ENCODE results near the gene SMIM44.

The SMIM44 gene

DNA sequence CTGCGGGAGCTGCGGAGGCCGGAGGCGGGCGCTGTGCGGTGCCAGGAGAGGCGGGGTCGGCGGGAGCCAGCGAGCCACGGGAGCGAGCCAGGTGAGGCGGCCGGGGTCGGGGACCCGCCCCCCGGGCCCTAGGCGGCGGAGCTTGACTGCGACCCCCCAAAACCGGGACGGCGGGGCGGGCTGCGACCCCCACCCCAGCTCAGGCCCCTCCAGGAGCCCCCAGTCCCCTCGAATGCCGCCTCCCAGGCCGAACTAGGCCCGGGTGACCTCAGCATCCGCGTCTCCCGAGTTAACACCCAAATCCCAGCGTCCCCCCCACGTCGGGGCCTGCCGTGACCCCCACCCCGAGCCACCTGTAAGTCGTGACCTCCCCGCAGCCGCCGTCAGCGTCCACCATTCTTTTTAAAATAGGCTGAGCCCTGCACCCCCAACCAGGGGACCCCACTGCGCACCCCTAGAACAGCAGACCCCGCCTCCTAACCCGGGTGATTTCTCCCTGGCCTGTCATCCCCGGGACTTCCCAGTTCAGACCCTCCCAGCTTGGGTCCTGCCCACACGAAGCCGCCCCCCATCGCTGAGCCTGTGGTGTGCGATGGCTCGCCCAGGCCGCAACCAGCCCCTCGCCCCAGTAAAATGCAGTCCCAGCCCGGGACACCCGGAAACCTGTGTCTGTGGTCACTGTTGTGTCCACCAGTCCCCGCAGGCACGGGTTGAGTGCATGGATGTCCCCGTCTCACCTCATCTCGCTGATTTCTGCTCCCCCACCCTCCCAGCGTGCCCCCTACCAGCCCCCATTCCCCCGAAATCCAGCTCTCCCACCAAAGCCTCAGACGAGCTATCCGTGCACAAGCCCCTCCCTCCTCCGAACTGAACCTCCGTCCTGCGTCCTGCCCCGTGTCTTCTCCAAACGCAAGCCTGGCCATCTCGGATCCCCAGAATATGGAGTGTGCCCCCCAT lies 23.4 kb upstream of the SMIM44 start:
- Histone ChIP-seq H3K4me1 (ENCODE audit: insufficient read depth, poor library complexity, severe bottlenecking) (peaks cover 19% of the 10 kb centered on the region), H3K9me3 (ENCODE audit: severe bottlenecking) (no peaks in the 10 kb centered on the region), H3K36me3 (ENCODE audit: low read depth) (peaks cover 33% of the 10 kb centered on the region), H3K27ac (ENCODE audit: poor library complexity, severe bottlenecking) (peak overlapping the region; percentile 74), H3K4me3 (ENCODE audit: severe bottlenecking) (peak overlapping the region; percentile 98), H3K27me3 (ENCODE audit: insufficient read depth, poor library complexity, severe bottlenecking) (no peaks in the 10 kb centered on the region)
- TF ChIP-seq, protein P1, sequence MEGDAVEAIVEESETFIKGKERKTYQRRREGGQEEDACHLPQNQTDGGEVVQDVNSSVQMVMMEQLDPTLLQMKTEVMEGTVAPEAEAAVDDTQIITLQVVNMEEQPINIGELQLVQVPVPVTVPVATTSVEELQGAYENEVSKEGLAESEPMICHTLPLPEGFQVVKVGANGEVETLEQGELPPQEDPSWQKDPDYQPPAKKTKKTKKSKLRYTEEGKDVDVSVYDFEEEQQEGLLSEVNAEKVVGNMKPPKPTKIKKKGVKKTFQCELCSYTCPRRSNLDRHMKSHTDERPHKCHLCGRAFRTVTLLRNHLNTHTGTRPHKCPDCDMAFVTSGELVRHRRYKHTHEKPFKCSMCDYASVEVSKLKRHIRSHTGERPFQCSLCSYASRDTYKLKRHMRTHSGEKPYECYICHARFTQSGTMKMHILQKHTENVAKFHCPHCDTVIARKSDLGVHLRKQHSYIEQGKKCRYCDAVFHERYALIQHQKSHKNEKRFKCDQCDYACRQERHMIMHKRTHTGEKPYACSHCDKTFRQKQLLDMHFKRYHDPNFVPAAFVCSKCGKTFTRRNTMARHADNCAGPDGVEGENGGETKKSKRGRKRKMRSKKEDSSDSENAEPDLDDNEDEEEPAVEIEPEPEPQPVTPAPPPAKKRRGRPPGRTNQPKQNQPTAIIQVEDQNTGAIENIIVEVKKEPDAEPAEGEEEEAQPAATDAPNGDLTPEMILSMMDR (IDR thresholded peaks at IDR 0.05; ENCODE audit: poor library complexity, severe bottlenecking): no peak
- DNase-seq (ENCODE audit: low spot score) (peak; percentile 47), ATAC-seq (ENCODE audit: low read depth) (0 out of 3 replicates have a peak, but pooled peaks have one; percentile 11)

DNA sequence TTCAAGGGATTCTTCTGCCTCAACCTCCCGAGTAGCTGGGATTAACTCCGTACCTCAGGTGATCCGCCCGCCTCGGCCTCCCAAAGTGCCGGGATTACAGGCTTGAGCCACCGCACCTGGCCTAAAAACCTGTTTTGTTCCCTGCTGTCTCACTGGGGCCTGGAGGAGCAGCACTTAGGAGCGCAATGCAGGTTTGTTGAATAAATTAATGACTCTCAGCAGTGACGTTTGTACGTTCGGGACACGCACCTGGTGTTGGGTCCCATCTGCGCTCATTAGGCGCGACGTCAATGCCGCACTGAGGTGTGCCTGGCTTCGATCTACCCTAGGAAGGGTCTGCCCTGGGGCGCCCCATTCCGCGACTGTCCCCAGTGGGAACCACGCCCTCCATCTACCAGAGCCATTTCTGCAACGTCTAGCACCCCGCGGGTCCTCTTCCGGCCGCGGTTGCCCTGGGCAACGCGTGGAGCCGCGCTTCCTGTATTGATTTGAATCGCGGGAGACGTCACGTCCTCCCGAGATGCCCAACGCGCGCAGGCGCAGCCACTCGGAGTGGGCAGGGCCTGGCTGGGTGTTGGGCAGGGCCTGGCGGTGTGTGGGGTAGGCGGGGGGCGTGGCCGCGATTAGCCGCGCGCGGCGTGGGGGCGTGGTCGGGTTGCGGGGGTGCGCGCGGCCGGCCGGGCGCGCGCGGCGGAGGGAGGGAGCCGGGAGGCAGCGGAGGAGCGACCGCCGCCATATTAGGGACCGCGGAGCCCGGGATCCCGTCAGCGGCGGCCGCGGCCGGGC lies 22.6 kb upstream of the SMIM44 start, which contains the start of gene FZR1:
TSS of gene FZR1 (plus strand) at position 714 of the 786 bp plus-strand sequence. CDS start 16,679 bp downstream, outside the sequence.
- H3K4me3 ChIP-seq (ENCODE audit: severe bottlenecking): peak within 1 kb of the TSS; percentile 98
- no peaks in the 10 kb centered on the region for H3K9me3 ChIP-seq (ENCODE audit: severe bottlenecking)
- ATAC-seq (ENCODE audit: low read depth) (peak; percentile 81), DNase-seq (ENCODE audit: low spot score) (peak; percentile 96)
- no peaks in the 10 kb centered on the region for H3K27me3 ChIP-seq (ENCODE audit: insufficient read depth, poor library complexity, severe bottlenecking)
- H3K27ac ChIP-seq (ENCODE audit: poor library complexity, severe bottlenecking): peak within 1 kb of the TSS; percentile 74
- peaks cover 28% of the 10 kb centered on the region for H3K36me3 ChIP-seq (ENCODE audit: low read depth)
- peaks cover 19% of the 10 kb centered on the region for H3K4me1 ChIP-seq (ENCODE audit: insufficient read depth, poor library complexity, severe bottlenecking)
- TF ChIP-seq, protein P1 (IDR thresholded peaks at IDR 0.05; ENCODE audit: poor library complexity, severe bottlenecking): no peak

DNA sequence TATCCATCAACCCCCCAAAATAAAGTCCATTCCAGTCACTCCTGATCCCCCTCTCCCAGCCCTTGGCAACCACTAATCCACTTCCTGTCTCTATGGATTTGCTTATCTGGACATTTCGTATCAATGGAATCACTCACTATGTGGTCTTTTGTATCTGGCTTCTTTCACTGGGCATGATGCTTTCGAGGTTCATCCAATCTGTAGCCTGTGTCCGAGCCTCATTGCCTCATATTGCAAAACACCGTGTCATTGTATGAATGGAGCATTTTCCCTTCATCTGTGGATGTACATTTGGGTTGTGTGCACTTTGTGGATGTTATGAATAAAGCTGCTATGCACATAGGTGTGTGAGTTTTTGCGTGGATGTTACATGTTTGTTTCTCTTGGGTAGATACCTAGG lies 21.5 kb upstream of the SMIM44 start:
- ATAC-seq (ENCODE audit: low read depth) (no peak), DNase-seq (ENCODE audit: low spot score) (no peak)
- Histone ChIP-seq H3K27ac (ENCODE audit: poor library complexity, severe bottlenecking) (peak overlapping the region; percentile 74), H3K4me3 (ENCODE audit: severe bottlenecking) (no peak overlapping the region), H3K4me1 (ENCODE audit: insufficient read depth, poor library complexity, severe bottlenecking) (peaks cover 15% of the 10 kb centered on the region), H3K27me3 (ENCODE audit: insufficient read depth, poor library complexity, severe bottlenecking) (no peaks in the 10 kb centered on the region), H3K36me3 (ENCODE audit: low read depth) (peaks cover 18% of the 10 kb centered on the region), H3K9me3 (ENCODE audit: severe bottlenecking) (no peaks in the 10 kb centered on the region)
- TF ChIP-seq, protein P1 (IDR thresholded peaks at IDR 0.05; ENCODE audit: poor library complexity, severe bottlenecking): no peak

DNA sequence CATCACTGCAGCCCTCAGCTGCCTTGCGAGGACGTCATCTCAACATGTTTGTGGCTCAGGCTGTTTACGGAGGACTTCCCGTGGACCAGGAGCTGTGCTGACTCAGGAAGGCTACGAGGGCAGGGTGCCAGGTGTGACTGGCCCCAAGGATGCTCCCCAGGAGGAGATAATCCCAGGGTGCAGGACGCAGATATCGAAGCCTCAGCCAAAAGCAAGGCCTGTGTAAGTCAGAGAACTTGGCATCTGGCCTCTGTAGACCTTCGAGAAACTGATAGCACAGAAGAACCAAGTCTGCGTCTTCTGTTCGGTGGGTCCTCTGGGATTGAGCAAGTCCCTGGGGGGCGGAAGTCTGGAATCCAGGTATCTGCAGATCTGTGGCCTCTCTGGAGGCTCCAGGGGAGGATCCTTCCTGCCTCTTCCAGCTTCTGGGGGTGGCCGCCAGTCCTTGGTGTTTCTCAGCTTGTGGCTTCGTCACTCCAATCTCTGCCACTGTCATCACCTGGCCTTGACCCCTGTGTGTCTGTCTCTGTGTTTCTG lies 19.9 kb upstream of the SMIM44 start:
- ATAC-seq (ENCODE audit: low read depth) (no peak), DNase-seq (ENCODE audit: low spot score) (no peak)
- Histone ChIP-seq H3K4me3 (ENCODE audit: severe bottlenecking) (no peak overlapping the region), H3K27me3 (ENCODE audit: insufficient read depth, poor library complexity, severe bottlenecking) (no peaks in the 10 kb centered on the region), H3K36me3 (ENCODE audit: low read depth) (peaks cover 4% of the 10 kb centered on the region; the same call in 1 of the 2 replicates), H3K27ac (ENCODE audit: poor library complexity, severe bottlenecking) (no peak overlapping the region), H3K4me1 (ENCODE audit: insufficient read depth, poor library complexity, severe bottlenecking) (peaks cover 7% of the 10 kb centered on the region), H3K9me3 (ENCODE audit: severe bottlenecking) (no peaks in the 10 kb centered on the region)
- TF ChIP-seq, protein P1 (IDR thresholded peaks at IDR 0.05; ENCODE audit: poor library complexity, severe bottlenecking): no peak

All from RWPE2 (cell line).